ENCODE results near the gene DCBLD1.

DNA sequence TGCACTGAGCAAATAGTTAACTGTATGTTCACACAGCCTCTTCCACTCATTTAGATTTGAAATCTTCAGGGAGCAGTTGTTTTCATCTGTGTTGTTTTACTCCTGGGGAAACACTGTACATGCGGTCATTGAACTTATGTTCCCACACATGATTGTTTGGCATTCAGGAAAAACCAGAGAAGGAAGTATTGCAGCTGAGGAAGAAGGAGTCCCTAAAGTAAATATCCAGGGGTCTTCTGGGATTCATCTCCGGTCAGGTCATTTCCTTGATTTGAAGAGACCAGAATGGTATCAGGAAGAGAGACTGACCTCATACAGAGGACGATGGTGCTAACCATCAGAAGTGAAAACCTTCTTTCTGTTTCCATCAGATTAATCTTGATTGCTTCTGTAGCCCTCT is 52.5 kb downstream of the DCBLD1 start:
- TF ChIP-seq TAF1 (IDR thresholded peaks at IDR 0.05; ENCODE audit: borderline replicate concordance, low read depth, low read length), result no peak
- TF ChIP-seq POLR2AphosphoS5 (IDR thresholded peaks at IDR 0.05; ENCODE audit: low read depth, low read length), result no peak
- no peak for TF ChIP-seq POLR2A (IDR thresholded peaks at IDR 0.05; ENCODE audit: low read depth, low read length)

Data from GM12892 (cell line).